Activated T-cell treated with anti-CD3 and anti-CD28 coated beads, Interleukin-2, amount 50 U/mL, for 72 hours (primary cell): Measurements from ENCODE around the gene LRRC34. TPM values are rescaled to one million over a fixed set of nuclear protein-coding genes. Genes with fewer than 3 reads are reported as not detected.
A peak's percentile ranks its signal among the peaks of the same experiment; 100 is the strongest.

Experiments
- ATAC-seq, 2 donors: fragments of 150-1000 bp; cut with Tn5 transposase; replicated peaks in 1 of 2; 2 replicates each; pipeline ENCODE4 v1.10.0; 2021; ENCODE audit warnings: moderate library complexity in 2 of 2, mild to moderate bottlenecking in 1 of 2
- DNase-seq, 2 donors: peaks; one replicate each; pipeline ENCODE4 v3.0.0; 2021 to 2022; ENCODE audit warnings: mixed read lengths in 1 of 2
- H3K27ac Mint-ChIP-seq: one replicate; pipeline ENCODE4 v1.8.0; 2022; ENCODE audit warnings: mild to moderate bottlenecking, moderate library complexity, mixed read lengths
- H3K27me3 Mint-ChIP-seq: one replicate; pipeline ENCODE4 v1.8.0; 2022; ENCODE audit warnings: low read depth, mixed read lengths
- H3K36me3 Mint-ChIP-seq, 2 donors: one replicate each; pipeline ENCODE4 v1.8.0; 2022; ENCODE audit warnings: mixed read lengths in 2 of 2, mild to moderate bottlenecking in 1 of 2; ENCODE audit not compliant: insufficient read depth in 2 of 2
- H3K4me1 Mint-ChIP-seq: one replicate; pipeline ENCODE4 v1.8.0; 2022; ENCODE audit warnings: low read depth, mixed read lengths
- H3K4me3 Mint-ChIP-seq, 2 donors: one replicate each; pipeline ENCODE4 v1.8.0; 2022; ENCODE audit warnings: mild to moderate bottlenecking in 2 of 2, mixed read lengths in 2 of 2, moderate library complexity in 2 of 2
- H3K9me3 Mint-ChIP-seq, 2 donors: one replicate each; pipeline ENCODE4 v1.8.0; 2022; ENCODE audit warnings: mixed read lengths in 2 of 2
- total RNA-seq, 2 donors: library from RNA; stranded (reverse); gene quantifications; one replicate each; pipeline ENCODE4 v1.2.3, GENCODE V29; 2022

Gene LRRC34
- total RNA-seq, 2 donors from 2014 or later = 4.5 to 6.3 TPM

DNA sequence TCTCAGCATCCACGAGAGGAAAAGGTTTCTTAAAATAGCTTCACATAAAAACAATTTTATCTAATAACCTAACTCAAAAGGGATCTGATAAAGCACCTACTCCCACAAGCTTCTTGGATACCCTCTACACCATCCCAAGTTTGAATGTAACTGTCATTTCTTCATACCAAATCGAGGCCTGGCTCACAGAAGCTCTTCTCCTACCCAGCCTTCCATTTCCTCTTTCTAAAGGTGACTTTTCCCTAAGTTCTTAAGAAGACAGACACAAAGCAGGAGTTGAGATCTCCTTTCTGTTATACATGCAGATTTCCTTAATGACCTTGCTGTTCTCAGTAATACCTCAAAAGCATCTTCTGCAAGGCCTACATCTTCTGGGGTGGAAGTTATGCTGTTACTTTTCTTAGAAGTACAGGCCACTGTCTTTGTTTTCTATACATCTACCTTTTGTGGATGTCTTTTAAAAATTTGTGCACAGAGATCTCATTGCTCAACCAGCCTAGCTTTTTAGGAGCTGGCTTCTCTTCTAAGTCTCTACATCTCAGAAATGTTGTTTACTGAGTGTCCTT lies 3.4 kb downstream of the LRRC34 start:
- no peak for DNase-seq
- H3K36me3 Mint-ChIP-seq = peaks cover 0 to 4% of the 10 kb centered on the region in 2 donors
- no peak for ATAC-seq
- H3K9me3 Mint-ChIP-seq = no peaks in the 10 kb centered on the region
- H3K27ac Mint-ChIP-seq = no peak overlapping the region
- H3K4me3 Mint-ChIP-seq = no peak overlapping the region
- H3K27me3 Mint-ChIP-seq = no peaks in the 10 kb centered on the region
- peaks cover 25% of the 10 kb centered on the region for H3K4me1 Mint-ChIP-seq

DNA sequence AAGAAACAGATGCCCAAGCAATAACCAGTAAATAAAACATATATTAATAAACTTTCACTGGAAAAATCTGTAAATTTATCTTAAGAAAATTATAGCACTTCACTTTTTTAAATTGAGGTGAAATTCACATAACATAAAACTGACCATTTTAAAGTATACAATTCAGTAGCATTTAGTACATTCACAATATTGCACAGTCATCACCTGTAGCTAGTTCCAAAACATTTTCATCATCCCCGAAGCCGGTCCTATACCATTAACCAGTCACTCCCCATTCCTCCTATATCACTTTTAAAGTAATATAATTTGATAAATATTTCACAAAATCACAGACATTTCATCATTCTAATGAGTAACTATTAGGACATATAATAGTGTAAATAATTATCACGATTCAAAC lies 8.0 kb downstream of the LRRC34 start:
- no peaks in the 10 kb centered on the region for H3K4me1 Mint-ChIP-seq
- no peak overlapping the region for H3K4me3 Mint-ChIP-seq
- H3K36me3 Mint-ChIP-seq = peaks cover 0 to 4% of the 10 kb centered on the region in 2 donors
- H3K27ac Mint-ChIP-seq = no peak overlapping the region
- ATAC-seq (no peak), DNase-seq (no peak)
- no peaks in the 10 kb centered on the region for H3K9me3 Mint-ChIP-seq
- H3K27me3 Mint-ChIP-seq = no peaks in the 10 kb centered on the region

DNA sequence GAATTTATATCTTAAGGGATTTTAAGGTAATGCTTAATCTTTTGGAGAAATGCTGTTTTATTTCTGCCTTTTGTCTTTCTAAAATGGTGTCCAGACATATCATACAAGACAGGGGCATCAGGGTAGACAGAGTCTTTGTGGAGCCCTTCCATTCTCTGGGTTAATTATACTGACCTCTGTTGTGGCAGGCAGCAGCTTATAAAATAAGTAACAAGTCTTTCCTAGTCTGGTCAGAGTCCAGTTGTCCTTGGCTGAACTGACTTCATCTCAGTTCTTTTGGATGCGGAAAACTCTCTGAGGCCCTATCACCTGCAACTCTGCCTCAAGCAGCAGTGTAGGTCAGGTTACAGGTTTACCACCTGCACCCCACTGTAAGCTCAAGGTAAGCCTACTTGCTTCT lies 20.3 kb downstream of the LRRC34 start:
- Mint-ChIP-seq H3K4me1 (peaks cover 16% of the 10 kb centered on the region), H3K27ac (no peak overlapping the region), H3K36me3 (peaks cover 0 to 10% of the 10 kb centered on the region in 2 donors), H3K27me3 (no peaks in the 10 kb centered on the region), H3K4me3 (no peak overlapping the region), H3K9me3 (no peaks in the 10 kb centered on the region)
- ATAC-seq = no peak
- no peak for DNase-seq

DNA sequence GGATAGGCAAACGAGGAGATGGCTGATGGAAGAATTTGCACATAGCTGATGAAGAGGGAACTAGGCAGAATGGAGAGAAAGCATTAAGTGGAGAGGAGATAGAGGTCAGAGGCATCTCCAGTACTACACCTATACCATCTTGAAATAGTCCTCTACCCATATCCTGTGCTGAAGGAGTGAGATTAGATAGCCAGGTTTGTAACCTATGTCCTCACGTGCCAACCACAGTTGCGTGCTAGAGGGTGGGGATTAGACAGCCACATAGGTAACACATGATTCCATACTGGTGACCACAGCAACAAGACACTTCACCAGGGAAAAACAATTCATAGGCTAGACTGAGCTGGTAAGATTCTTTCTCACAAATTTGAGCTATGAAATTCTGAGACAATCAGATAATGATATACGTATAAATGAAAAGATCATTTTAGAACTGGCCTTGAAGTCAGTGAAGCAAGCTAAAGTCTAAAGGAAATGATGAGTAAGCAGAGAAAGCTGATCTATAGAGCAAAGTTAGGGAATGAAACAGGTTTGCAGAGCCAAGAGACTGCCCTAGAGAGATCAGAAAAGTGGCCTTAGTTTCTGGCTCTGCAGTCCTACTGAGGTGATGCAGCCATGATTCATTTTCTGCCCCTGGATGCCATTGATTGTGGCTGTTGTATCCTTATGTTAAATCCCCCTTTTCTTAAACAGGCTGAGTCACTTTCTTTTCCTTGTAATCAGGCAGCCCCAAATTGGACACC lies 21.8 kb downstream of the LRRC34 start:
- H3K27me3 Mint-ChIP-seq = no peaks in the 10 kb centered on the region
- H3K4me3 Mint-ChIP-seq = no peak overlapping the region
- DNase-seq (no peak), ATAC-seq (no peak)
- peaks cover 22% of the 10 kb centered on the region for H3K4me1 Mint-ChIP-seq
- peaks cover 0 to 17% of the 10 kb centered on the region in 2 donors for H3K36me3 Mint-ChIP-seq
- H3K9me3 Mint-ChIP-seq = no peaks in the 10 kb centered on the region
- no peak overlapping the region for H3K27ac Mint-ChIP-seq

DNA sequence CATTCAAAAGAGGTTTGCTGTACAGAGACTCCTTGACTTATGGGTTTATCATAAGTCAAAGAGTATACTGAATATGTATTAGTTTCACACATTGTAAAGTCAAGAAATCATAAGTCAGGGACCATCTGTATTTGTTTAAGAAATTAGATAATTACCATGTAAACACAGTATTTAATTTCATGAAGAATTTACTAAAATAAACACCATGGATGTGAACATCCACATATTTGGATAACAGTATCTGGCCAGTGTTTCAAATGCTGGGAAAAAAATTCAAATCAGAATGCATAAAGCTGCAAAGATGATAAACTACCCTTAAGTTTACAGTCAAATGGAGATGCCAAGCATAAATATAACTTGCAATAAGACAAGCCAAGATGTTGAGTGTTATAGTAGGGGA lies 22.5 kb downstream of the LRRC34 start:
- peaks cover 0 to 21% of the 10 kb centered on the region in 2 donors for H3K36me3 Mint-ChIP-seq
- H3K27me3 Mint-ChIP-seq = no peaks in the 10 kb centered on the region
- H3K4me3 Mint-ChIP-seq = no peak overlapping the region
- DNase-seq = no peak
- peaks cover 28% of the 10 kb centered on the region for H3K4me1 Mint-ChIP-seq
- ATAC-seq = no peak
- H3K27ac Mint-ChIP-seq = no peak overlapping the region
- no peaks in the 10 kb centered on the region for H3K9me3 Mint-ChIP-seq

DNA sequence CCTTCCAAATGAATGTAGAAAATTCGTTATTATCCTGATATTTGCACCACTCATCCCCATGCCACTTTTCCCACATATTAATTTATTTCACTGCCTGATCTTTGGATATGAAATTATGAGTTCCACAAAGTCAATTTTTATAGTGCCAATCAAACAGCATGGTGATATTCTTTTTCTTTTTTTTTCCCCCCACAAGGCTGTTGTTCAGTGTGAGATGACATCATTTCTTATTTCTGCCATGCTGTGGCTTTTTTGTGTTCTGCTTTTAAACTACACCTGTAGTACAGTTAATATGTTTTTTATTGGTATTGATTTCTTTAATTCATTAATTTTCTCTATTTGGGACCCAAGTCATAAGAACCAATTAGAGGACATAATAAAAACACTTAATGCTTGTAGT lies 24.9 kb downstream of the LRRC34 start:
- Mint-ChIP-seq H3K4me3 (no peak overlapping the region), H3K4me1 (peaks cover 28% of the 10 kb centered on the region), H3K27ac (peak overlapping the region; percentile 61), H3K9me3 (no peaks in the 10 kb centered on the region), H3K27me3 (no peaks in the 10 kb centered on the region), H3K36me3 (peaks cover 0 to 24% of the 10 kb centered on the region in 2 donors)
- DNase-seq (no peak), ATAC-seq (no peak)

DNA sequence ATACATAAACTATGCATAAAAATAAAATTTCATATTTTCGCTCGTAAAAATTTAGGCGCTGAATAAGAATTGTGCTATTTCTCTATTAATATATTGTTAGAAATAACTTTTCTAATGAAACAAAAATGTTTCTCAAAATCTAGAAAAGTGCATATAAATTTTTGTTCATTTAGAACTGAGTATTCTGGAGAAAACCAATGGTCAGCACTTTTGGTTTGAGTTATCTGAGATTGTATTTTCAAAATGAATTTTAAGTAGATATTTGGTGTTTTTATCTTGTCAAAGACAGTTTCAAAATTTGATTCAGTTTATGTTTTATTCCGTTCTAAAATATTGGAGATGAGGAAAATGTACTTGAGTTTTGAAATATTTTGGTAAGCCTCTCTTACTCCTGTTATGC lies 25.6 kb downstream of the LRRC34 start:
- DNase-seq = no peak
- Mint-ChIP-seq H3K9me3 (no peaks in the 10 kb centered on the region), H3K4me3 (no peak overlapping the region), H3K4me1 (peaks cover 28% of the 10 kb centered on the region), H3K36me3 (peaks cover 0 to 28% of the 10 kb centered on the region in 2 donors), H3K27ac (no peak overlapping the region), H3K27me3 (no peaks in the 10 kb centered on the region)
- ATAC-seq = no peak

DNA sequence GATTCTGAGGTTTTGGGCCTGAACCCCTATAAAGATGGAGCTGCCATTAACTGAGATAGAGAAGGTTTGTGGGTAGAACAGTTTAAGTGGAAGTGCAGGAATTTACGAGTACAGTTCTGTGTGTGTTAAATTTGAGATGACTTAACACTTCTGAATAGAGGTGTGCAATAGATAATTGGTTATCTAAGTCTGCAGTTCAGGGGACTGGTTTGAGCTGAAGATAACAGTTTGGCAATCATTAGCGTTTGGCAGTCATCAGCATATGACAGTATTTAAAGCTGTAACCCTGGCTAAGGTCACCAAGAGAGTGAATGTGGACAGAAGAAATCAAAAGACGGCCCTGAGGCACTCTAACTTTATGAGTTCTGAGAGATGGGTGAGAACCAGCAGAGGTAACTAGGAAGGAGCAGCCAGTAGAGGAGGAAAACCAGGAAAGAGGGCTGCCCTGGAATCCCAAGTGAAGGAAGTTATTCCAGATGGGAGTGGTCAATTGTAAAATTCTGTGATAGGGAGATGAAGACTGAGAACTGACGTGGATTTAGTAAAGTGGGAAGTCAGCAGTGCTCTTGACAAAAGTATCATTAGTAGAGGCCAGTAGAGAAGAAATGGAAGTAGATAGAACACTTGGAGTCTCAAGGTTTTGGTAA lies 31.4 kb downstream of the LRRC34 start:
- no peak overlapping the region for H3K4me3 Mint-ChIP-seq
- no peaks in the 10 kb centered on the region for H3K9me3 Mint-ChIP-seq
- H3K36me3 Mint-ChIP-seq = peaks cover 19 to 50% of the 10 kb centered on the region in 2 donors
- ATAC-seq (no peak), DNase-seq (no peak)
- peaks cover 55% of the 10 kb centered on the region for H3K4me1 Mint-ChIP-seq
- H3K27me3 Mint-ChIP-seq = no peaks in the 10 kb centered on the region
- H3K27ac Mint-ChIP-seq = peak overlapping the region; percentile 85

DNA sequence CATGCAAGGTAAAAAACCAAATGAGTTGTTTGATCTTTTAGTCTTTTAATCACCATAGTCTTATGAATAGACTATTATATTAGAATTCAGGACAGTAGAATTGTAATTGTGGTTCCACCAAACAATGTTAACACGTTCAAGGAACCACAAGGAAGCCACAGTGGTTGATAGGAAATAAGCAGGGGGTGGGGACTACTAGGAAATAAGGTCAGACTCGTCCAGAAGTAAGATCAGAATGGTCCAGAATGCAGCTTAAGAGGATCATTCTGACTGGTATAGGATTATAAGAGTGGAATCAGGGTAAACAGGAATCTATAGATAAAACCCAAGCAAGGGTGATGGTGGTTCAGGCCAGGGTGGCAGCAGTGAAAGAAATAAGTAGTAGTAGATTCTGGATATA lies 32.0 kb downstream of the LRRC34 start:
- Mint-ChIP-seq H3K9me3 (no peaks in the 10 kb centered on the region), H3K27ac (peak overlapping the region; percentile 85), H3K4me1 (peaks cover 55% of the 10 kb centered on the region), H3K27me3 (no peaks in the 10 kb centered on the region), H3K36me3 (peaks cover 19 to 48% of the 10 kb centered on the region in 2 donors), H3K4me3 (peak overlapping the region; percentile 20 to 39)
- DNase-seq (no peak), ATAC-seq (peak in 1 of 2 donors; percentile 52)

DNA sequence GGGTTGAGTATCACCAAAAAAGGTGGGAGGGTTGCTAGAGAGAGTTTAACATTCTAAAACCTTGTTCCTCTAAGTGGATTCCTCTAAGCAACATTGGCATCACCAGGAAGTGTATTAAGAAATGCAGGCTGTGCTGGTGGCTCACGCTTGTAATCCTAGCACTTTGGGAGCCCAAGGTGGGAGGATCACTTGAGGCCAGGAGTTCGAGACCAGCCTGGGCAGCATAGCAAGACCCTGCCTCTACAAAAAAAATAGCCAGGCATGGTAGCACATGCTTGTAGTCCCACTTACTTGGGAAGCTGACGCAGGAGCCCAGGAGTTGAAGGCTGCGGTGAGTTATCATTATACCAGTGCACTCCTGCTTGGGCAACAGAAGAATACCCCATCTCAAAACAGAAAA lies 34.9 kb downstream of the LRRC34 start:
- Mint-ChIP-seq H3K27ac (no peak overlapping the region), H3K4me1 (peaks cover 72% of the 10 kb centered on the region), H3K9me3 (no peaks in the 10 kb centered on the region)

DNA sequence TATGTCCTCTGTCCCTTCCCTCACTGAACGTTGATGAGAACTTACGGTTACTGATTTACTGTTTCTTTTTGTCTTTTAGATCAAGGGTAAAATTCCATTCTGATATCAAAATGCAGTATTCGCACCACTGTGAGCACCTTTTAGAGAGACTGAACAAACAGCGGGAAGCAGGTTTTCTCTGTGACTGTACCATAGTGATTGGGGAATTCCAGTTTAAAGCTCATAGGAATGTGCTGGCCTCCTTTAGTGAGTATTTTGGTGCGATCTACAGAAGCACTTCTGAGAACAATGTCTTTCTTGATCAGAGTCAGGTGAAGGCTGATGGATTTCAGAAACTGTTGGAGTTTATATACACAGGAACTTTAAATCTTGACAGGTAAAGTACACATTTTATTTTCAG lies 38.5 kb downstream of the LRRC34 start:
- H3K4me3 Mint-ChIP-seq = peak overlapping the region; percentile 97 to 98
- ATAC-seq = no peak
- H3K27me3 Mint-ChIP-seq = no peaks in the 10 kb centered on the region
- peak overlapping the region; percentile 100 for H3K27ac Mint-ChIP-seq
- H3K4me1 Mint-ChIP-seq = peaks cover 54% of the 10 kb centered on the region
- no peaks in the 10 kb centered on the region for H3K9me3 Mint-ChIP-seq
- DNase-seq = no peak
- H3K36me3 Mint-ChIP-seq = peaks cover 9 to 29% of the 10 kb centered on the region in 2 donors

More for the DNA sequence above, 34.9 kb downstream of the LRRC34 start:
- no peak for ATAC-seq
- Mint-ChIP-seq H3K27me3 (no peaks in the 10 kb centered on the region), H3K36me3 (peaks cover 19 to 50% of the 10 kb centered on the region in 2 donors), H3K4me3 (no peak overlapping the region)
- no peak for DNase-seq

DNA sequence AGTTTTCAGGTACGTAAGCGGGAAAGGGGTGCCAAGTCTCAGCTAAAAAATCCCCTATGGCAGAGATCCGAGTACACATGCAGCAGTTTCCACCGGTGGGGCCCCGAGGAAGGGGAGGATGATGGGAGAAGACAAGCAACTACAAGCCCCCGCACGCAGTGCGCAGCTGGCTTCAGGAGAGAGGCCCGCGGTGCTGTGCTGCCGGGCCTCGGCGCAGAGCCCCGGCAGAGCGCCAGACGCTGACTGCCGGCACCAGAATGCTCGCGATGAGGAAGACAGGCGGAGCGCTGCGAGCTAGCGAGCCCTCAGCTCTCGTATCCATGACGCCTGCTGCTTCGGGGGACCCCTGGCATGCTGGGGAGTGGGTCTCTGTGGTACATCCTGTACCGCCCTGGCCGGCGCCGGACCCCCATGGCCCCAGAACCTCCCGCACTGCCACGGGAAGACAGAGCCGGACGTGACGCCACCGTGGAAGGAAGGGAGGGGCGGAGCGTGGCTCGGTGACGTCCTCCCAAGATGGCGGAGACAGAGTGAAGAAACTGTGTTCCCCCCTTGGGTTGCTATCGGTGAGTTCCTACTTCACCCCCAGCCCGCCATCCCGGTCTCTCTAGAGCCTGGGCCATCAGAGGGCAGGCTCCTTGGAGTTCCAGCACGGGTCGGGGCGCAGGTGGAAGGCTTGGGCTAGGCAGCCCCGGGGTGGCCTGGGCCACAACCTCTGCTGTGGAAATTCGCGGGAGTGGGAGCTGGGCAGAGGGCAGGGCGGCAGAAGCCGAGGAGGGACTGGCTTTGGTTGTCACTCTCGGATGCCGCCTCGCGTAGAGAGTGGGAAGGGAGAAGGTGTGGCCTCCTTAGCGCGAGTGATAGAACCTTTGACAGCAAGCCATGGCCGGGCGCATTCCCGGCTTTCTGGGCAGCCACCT lies 39.5 kb downstream of the LRRC34 start, which contains the start of gene MYNN:
TSS of gene MYNN (plus strand) at position 500 of the 920 bp plus-strand sequence. CDS start 900 bp downstream, outside the sequence.
- ATAC-seq (peak; percentile 84 to 88), DNase-seq (peak; percentile 92 to 93)
- Mint-ChIP-seq H3K36me3 (peaks cover 6 to 22% of the 10 kb centered on the region in 2 donors), H3K4me1 (peaks cover 48% of the 10 kb centered on the region), H3K27ac (peak within 1 kb of the TSS; percentile 100), H3K9me3 (no peaks in the 10 kb centered on the region), H3K4me3 (peak within 1 kb of the TSS; percentile 97 to 98), H3K27me3 (no peaks in the 10 kb centered on the region)
